ENCODE results near the gene PCNX3. TPM values are rescaled to one million over a fixed set of nuclear protein-coding genes. Genes with fewer than 3 reads are reported as not detected.

PCNX3 gene
- total RNA-seq, 2 donors from 2014 or later, result 65.1 to 96.9 TPM

DNA sequence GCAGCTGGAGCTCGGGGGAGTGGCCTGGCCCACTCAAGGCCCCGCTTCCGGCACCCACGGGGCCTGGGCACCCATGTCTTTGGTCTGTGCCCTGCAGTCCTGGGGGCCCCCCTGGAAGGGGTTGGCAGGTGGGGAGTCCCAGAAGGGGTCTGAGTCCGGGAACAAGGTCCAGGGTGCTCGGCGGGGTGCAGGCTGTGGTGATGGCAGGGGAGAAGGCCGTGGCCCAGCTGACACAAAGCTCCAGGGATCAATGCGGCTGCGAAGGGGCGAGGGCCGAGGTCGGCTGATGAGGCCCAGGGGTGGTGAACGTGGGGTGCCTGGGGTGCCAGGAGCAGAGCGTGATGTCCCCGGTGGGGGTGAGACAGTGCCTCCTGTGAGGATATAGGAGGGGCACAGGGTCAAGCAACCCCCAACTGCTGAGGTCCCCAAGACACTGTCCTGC lies 17.3 kb upstream of the PCNX3 start:
- H3K27me3 Mint-ChIP-seq, result no peaks in the 10 kb centered on the region
- H3K9me3 Mint-ChIP-seq, result no peaks in the 10 kb centered on the region
- DNase-seq (ENCODE audit: low spot score) (no peak), ATAC-seq (no peak)
- no peak overlapping the region for H3K4me3 Mint-ChIP-seq
- H3K36me3 Mint-ChIP-seq, result no peaks in the 10 kb centered on the region
- H3K4me1 Mint-ChIP-seq (ENCODE audit: low read depth in 2 of 2), result peaks cover 0 to 12% of the 10 kb centered on the region in 2 donors
- no peak overlapping the region for H3K27ac Mint-ChIP-seq

DNA sequence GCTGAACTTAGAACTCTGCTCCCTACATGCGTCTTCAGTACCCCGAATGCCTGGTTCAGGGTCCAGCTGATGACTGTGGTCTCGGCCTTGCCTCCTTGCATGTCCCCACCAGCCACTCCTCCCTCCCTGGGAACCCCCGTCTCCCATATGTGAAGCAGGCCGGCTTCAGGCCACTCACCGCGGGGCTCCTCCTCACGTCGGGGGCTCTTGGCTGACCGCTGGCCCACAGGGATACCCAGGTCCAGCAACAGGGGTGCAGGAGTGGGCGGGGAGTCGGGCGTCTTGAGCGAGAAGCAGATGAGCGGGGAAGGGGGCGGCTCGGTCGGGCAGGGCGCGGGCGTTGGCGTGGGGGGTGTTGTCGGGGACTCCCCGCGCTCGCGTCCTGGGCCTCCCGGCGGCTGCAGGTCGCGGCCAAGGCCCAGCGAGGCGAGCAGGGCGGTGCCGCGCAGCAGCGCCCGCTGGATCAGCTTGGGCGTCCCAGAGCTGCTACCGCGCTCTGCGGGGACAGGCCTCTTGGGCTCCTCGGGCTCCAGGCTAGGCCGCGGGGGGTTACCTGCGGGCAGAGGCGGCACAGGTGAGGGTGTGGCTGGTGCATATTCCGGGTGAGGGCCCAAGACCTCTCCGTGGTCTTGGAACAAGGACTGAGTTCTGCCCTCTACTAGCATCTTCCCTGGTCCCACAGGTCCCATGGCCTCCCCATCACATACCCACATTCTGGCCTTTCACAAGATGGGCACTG lies 16.2 kb upstream of the PCNX3 start:
- H3K27ac Mint-ChIP-seq, result no peak overlapping the region

DNA sequence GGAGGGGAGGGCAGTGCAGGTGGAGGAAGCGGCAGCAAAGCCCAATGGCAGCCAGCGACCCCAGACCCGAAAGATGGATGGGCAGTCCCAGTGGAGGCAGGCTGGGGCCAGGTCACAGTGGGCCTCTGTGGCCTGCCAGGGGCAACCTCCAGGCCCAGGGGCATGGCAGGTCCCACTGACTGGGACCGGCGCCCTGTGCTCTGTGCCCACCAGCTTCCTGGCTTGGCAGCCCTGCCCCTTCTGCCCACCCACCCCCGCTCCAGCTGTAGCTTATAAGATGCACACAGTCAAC lies 15.7 kb upstream of the PCNX3 start:
- ATAC-seq (no peak), DNase-seq (ENCODE audit: low spot score) (no peak)
- Mint-ChIP-seq H3K9me3 (no peaks in the 10 kb centered on the region), H3K27ac (no peak overlapping the region), H3K4me3 (no peak overlapping the region), H3K4me1 (ENCODE audit: low read depth in 2 of 2) (peaks cover 0 to 11% of the 10 kb centered on the region in 2 donors), H3K36me3 (no peaks in the 10 kb centered on the region), H3K27me3 (no peaks in the 10 kb centered on the region)

More for the DNA sequence above, 16.2 kb upstream of the PCNX3 start:
- ATAC-seq (no peak), DNase-seq (ENCODE audit: low spot score) (no peak)
- H3K9me3 Mint-ChIP-seq, result no peaks in the 10 kb centered on the region
- peaks cover 0 to 12% of the 10 kb centered on the region in 2 donors for H3K4me1 Mint-ChIP-seq (ENCODE audit: low read depth in 2 of 2)
- H3K4me3 Mint-ChIP-seq, result no peak overlapping the region
- H3K36me3 Mint-ChIP-seq, result no peaks in the 10 kb centered on the region
- H3K27me3 Mint-ChIP-seq, result no peaks in the 10 kb centered on the region

DNA sequence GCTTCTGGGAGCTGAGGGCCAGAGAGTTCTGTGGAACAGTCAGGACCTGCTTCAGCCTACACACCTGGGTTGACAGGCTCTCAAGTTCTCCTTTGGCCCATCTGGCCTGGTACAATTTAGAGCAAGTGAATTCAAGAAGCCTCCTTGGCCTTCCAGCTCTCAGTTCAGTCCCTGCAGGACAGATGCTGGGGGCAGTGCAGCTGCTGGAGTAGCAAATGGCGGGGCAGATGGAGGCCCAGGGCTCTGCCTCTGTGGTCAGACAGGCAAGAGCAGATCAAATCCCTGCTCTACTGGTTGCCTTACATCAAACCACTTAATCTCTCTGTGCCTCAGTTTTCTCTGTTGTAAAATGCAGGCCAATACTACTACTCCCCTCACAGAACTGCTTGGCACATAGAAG lies 11.3 kb upstream of the PCNX3 start:
- peaks cover 4 to 7% of the 10 kb centered on the region in 2 donors for H3K4me1 Mint-ChIP-seq (ENCODE audit: low read depth in 2 of 2)
- H3K4me3 Mint-ChIP-seq, result no peak overlapping the region
- DNase-seq (ENCODE audit: low spot score) (no peak), ATAC-seq (no peak)
- H3K36me3 Mint-ChIP-seq, result no peaks in the 10 kb centered on the region
- H3K27me3 Mint-ChIP-seq, result no peaks in the 10 kb centered on the region
- no peak overlapping the region for H3K27ac Mint-ChIP-seq
- H3K9me3 Mint-ChIP-seq, result no peaks in the 10 kb centered on the region

DNA sequence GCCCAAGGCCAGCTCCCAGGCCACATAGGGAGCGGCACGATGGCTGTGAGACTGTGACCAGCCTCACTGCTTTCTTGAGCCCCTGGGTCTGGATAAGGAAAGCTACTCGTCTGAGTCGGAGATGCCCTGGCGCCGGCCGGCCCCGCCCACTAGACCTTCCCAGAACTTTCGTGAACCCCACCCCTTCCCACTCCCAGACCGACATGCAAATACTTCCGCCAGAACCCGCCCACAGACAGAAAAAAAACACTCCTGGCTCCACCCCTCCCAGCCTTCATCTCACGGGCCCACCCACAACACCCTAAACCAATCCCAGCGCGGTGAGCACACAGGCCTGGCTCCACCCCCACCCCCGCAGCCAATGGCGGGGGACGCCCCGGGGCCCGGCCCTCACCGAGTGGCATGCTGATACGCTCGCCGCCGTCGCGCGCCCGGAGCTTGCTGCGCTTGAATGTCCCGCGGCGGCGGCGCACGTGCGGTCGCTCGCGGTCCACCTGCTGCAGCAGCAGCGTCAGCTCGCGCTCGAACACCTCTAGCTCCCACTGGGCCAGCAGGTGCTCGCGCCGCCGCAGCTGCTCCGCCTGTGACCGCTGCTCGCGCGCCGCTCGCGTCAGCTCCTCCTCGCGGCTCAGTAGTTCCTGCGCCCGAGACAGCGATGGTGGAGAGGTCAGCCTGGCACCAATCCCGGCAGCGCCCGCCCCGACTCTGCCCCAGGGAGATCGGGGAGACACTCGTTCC lies 8.5 kb upstream of the PCNX3 start:
- peaks cover 20% of the 10 kb centered on the region in 2 donors for H3K4me1 Mint-ChIP-seq (ENCODE audit: low read depth in 2 of 2)
- no peaks in the 10 kb centered on the region for H3K9me3 Mint-ChIP-seq
- H3K27me3 Mint-ChIP-seq, result no peaks in the 10 kb centered on the region
- ATAC-seq (peak in 1 of 2 donors; percentile 46), DNase-seq (ENCODE audit: low spot score) (no peak)
- H3K27ac Mint-ChIP-seq, result no peak overlapping the region
- H3K4me3 Mint-ChIP-seq, result no peak overlapping the region
- no peaks in the 10 kb centered on the region for H3K36me3 Mint-ChIP-seq

DNA sequence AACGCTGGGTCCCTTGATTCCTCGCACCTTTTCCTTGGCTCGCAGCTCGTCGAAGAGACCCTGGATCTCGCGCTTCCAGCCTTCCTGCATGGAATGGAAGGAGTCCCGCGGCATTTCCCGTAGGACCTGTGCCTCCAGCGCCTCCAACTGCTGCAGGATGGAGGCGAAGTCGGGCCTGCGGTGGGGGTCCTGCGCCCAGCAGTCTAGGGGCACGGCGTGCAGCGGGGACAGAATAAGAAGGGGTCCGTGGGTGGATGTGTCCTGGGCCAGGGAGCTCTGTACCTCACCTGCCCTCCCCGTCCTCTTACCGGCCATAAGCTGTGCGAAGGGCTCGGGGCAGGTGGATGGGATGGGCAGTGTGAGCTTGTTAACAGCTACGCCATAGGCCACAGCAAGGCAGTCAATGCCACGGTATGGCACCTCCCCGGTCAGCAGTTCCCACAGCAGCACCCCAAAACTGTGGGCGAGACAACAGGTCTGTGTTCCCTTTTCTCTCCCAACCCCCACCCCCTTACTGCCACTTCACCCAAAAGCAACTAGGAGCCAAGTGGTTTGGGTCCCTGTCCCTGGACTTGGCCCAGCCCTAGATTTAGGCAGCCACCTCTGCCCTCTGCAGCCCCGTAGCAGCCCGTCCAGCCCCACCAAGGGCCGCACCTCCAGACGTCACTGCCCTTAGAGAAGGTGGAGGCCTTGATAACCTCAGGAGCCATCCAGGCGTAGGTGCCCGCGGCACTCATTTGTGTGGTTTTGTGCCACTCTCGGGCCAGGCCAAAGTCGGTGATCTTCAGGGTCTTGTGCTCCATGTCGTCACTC lies 7.8 kb upstream of the PCNX3 start:
- no peak overlapping the region for H3K27ac Mint-ChIP-seq
- H3K36me3 Mint-ChIP-seq, result peaks cover 4% of the 10 kb centered on the region
- no peak overlapping the region for H3K4me3 Mint-ChIP-seq
- DNase-seq (ENCODE audit: low spot score), result no peak
- no peaks in the 10 kb centered on the region for H3K9me3 Mint-ChIP-seq
- H3K4me1 Mint-ChIP-seq (ENCODE audit: low read depth in 2 of 2), result peaks cover 25 to 26% of the 10 kb centered on the region in 2 donors
- ATAC-seq, result no peak
- no peaks in the 10 kb centered on the region for H3K27me3 Mint-ChIP-seq

DNA sequence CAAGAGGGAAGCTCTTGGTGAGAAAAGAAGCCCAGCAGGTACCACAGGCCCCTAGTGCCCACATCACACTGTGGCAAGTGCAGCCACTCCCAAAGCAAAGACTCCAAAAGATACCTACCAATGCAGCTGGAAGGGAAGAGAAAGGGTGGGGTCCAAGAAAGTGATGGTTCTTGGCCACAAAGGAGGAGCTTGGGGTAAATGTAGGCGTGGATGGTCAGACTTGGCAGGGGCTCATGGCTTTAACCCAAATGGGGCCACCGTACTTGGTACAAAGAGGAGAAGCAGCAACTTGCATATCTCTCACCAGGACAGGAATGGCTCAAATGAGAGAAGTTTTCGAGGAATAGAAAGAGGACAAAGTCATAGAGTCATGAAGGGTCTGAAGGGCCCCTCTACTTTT lies 6.3 kb upstream of the PCNX3 start:
- Mint-ChIP-seq H3K36me3 (peaks cover 4% of the 10 kb centered on the region), H3K9me3 (no peaks in the 10 kb centered on the region), H3K4me3 (peak overlapping the region; percentile 1), H3K4me1 (ENCODE audit: low read depth in 2 of 2) (peaks cover 26 to 33% of the 10 kb centered on the region in 2 donors), H3K27ac (peak overlapping the region; percentile 57 to 89), H3K27me3 (no peaks in the 10 kb centered on the region)
- ATAC-seq, result no peak
- no peak for DNase-seq (ENCODE audit: low spot score)

DNA sequence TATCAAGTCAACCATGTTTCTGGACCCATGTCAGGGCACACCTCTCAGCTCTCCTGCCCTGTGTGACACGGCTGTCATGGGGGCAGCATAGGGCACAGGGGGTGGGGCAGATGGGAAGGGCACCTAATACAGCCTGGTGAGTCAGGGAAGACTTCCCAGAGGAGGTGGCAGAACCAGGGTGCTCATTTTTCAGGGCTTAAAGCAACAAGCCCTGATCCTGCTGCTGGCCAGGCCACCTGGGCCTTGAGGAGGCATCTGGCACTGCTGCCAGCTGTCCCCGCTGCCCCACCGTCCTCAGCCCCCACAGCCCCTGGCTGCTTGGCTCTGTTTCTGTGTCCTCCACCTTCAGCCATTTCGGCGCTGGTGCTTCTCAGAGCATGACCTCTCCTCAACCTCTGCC lies 5.9 kb upstream of the PCNX3 start:
- H3K27me3 Mint-ChIP-seq, result no peaks in the 10 kb centered on the region
- no peak for ATAC-seq
- no peaks in the 10 kb centered on the region for H3K9me3 Mint-ChIP-seq
- H3K4me1 Mint-ChIP-seq (ENCODE audit: low read depth in 2 of 2), result peaks cover 26 to 35% of the 10 kb centered on the region in 2 donors
- peaks cover 4% of the 10 kb centered on the region for H3K36me3 Mint-ChIP-seq
- DNase-seq (ENCODE audit: low spot score), result no peak
- H3K4me3 Mint-ChIP-seq, result no peak overlapping the region
- H3K27ac Mint-ChIP-seq, result peak overlapping the region; percentile 87 to 89

DNA sequence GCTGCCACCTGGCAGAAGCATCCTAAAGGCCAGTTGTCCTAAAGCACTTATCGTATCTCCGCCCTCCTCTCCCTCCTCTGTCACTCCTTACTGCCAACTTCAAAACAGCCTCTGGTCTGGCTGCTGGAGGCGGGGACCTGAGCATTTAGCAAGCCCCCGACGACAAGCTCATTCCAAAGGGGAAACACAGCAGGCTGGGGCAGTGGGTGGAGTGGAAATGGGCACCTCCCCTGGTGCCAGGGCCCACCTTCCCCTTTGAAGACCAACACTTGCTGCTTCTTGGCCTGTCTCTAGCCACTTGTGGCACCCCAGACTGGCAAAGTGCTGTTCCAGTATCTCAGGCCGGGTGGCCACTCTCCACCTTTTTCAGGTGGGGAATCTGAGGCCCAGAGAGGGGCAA lies 5.2 kb upstream of the PCNX3 start:
- H3K36me3 Mint-ChIP-seq, result peaks cover 4% of the 10 kb centered on the region
- H3K9me3 Mint-ChIP-seq, result no peaks in the 10 kb centered on the region
- no peak for DNase-seq (ENCODE audit: low spot score)
- H3K4me1 Mint-ChIP-seq (ENCODE audit: low read depth in 2 of 2), result peaks cover 26 to 35% of the 10 kb centered on the region in 2 donors
- peak overlapping the region; percentile 22 for H3K4me3 Mint-ChIP-seq
- peak overlapping the region; percentile 87 to 89 for H3K27ac Mint-ChIP-seq
- H3K27me3 Mint-ChIP-seq, result no peaks in the 10 kb centered on the region
- ATAC-seq, result no peak

DNA sequence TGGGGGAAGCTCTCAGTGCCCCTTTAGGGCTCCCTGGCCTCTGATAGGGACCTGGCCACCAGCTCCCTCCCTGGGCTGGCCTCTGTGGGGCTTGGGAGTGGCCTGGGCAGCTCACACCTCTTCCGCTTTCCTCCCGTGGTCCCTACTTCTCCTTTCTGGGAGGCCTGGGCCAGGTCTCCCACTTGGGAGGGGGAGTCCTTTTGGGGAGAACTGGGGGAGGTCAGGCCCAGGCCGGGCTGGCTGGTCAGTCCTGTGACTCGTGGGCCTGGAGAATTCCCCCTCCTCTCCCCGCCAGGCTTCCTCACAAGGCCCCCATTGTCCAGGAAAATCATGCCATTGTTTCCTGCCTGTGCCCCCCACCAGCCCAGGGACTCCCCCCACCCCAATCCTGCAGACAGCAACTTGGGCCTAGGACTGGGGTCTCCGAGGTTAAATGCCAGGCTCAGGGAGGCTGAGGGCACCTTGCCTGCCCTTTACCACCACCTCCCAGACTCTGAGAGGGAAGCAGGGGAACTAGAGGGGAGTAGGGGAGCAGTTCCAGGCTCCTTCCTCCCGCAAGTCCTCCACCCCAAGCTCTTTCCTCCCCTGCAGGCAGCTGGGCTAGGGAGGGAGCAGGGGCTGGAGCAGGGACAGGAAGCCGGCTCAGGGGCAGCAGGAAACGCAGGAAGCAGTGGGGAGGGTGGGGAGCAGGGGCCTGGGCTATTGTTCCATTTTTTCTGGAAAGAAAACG lies 4.4 kb upstream of the PCNX3 start:
- Mint-ChIP-seq H3K9me3 (no peaks in the 10 kb centered on the region), H3K4me1 (ENCODE audit: low read depth in 2 of 2) (peaks cover 27 to 35% of the 10 kb centered on the region in 2 donors), H3K27ac (peak overlapping the region; percentile 87 to 89), H3K27me3 (no peaks in the 10 kb centered on the region), H3K4me3 (peak overlapping the region; percentile 27), H3K36me3 (peaks cover 4% of the 10 kb centered on the region)
- ATAC-seq (no peak), DNase-seq (ENCODE audit: low spot score) (no peak)

DNA sequence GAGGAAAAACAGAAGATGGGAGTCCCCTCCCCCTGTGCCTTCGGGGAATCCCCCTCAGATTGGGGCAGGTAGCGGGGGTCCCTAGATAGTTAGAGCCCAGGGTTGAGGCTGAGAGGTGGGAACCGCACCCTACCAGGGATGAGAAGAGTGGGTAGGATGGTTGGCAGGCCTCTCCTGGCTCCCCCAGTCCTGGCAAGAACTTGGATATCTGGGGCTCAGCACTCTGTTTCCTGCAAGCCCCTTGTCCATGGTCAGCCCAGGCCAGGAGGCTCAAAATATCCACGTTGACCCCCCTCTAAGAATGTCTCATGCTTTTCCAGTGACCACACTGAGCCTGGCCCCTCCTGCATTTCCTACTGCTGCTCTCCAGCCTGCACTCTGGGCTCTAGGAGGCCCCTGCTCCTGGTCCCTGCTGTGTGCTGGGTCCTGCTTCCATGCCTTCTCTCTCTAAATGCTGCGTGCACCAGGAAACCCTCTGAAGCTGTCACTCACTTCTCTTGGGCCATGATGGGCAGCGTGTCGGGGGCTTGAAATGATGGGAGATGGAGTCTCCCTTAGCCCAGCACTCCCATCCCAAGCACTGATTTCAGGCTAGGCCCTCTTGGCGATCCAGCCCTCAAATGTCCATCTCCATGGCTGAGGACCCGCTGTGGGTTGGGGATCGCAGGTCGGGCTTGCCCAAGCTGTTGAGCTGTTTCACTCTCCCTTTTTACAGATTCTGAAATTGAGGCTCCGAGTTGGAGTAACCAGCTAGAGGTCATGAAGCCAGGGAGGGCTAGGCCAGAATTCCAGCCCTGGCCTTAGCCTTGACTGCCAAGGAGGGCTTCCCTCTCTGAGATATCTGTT lies 3.6 kb upstream of the PCNX3 start:
- peaks cover 10% of the 10 kb centered on the region for H3K36me3 Mint-ChIP-seq
- H3K27me3 Mint-ChIP-seq, result no peaks in the 10 kb centered on the region
- H3K27ac Mint-ChIP-seq, result peak overlapping the region; percentile 87 to 93
- peaks cover 35 to 43% of the 10 kb centered on the region in 2 donors for H3K4me1 Mint-ChIP-seq (ENCODE audit: low read depth in 2 of 2)
- peak overlapping the region; percentile 91 for H3K4me3 Mint-ChIP-seq
- DNase-seq (ENCODE audit: low spot score), result no peak
- no peaks in the 10 kb centered on the region for H3K9me3 Mint-ChIP-seq
- no peak for ATAC-seq

DNA sequence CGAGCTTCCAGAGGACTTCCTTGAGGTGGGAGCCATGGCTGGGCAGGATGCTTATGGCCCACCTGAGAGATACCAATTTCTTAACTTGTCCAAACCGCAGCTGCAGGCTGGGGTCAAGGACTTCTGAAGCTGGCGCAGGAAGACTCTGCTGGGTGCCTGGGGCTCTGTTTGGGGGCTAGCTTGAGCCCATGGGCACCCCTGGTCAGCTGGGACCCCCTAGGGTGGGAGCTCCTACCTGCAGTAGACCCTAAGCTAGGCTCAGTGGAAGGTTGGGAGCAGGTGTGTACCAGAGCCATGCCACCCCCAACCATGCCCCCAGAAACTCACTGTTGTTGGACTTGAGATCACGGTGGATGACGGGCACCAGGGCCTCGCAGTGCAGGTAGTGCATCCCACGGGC lies 2.9 kb upstream of the PCNX3 start:
- no peaks in the 10 kb centered on the region for H3K27me3 Mint-ChIP-seq
- peak overlapping the region; percentile 87 to 93 for H3K27ac Mint-ChIP-seq
- peaks cover 10% of the 10 kb centered on the region for H3K36me3 Mint-ChIP-seq
- H3K4me3 Mint-ChIP-seq, result peak overlapping the region; percentile 91
- no peaks in the 10 kb centered on the region for H3K9me3 Mint-ChIP-seq
- peaks cover 39 to 44% of the 10 kb centered on the region in 2 donors for H3K4me1 Mint-ChIP-seq (ENCODE audit: low read depth in 2 of 2)
- DNase-seq (ENCODE audit: low spot score) (no peak), ATAC-seq (no peak)
